ENCODE measurements around the gene CKS1B.

Gene CKS1B

DNA sequence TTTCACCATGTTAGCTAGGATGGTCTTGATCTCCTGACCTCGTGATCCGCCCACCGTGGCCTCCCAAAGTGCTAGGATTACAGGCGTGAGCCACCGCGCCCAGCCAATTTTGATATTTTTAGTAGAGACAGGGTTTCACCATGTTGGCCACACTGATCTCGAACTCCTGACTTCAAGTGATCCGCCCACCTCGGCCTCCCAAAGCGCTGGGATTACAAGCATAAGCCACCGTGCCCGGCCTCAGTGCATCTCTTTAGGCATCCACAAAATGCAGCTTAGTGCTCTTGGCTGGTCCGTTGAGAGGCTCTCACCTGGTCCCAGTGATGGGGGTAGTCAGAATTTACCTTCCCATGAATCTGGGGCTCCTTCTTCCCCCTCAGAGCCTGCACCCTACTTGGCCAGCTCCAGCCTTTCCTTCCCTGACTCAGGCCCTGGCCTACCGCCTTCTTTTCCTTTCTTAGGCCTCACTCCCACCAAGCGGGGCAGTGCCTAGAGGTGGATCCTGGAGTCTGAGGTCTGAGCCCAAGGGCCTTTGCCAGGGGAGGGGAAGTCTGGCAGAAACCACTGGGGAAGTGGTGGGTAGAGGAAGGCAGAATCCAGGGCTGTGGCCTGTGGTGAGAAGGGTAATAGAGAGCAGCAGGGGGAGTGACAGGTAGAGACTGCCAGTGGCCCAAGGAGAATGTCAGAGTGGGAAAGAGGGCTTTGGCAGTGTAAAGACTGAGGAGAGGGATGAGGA is 22.7 kb downstream of the CKS1B start:
- TF ChIP-seq, protein P1, sequence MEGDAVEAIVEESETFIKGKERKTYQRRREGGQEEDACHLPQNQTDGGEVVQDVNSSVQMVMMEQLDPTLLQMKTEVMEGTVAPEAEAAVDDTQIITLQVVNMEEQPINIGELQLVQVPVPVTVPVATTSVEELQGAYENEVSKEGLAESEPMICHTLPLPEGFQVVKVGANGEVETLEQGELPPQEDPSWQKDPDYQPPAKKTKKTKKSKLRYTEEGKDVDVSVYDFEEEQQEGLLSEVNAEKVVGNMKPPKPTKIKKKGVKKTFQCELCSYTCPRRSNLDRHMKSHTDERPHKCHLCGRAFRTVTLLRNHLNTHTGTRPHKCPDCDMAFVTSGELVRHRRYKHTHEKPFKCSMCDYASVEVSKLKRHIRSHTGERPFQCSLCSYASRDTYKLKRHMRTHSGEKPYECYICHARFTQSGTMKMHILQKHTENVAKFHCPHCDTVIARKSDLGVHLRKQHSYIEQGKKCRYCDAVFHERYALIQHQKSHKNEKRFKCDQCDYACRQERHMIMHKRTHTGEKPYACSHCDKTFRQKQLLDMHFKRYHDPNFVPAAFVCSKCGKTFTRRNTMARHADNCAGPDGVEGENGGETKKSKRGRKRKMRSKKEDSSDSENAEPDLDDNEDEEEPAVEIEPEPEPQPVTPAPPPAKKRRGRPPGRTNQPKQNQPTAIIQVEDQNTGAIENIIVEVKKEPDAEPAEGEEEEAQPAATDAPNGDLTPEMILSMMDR (IDR thresholded peaks at IDR 0.05; ENCODE audit: borderline replicate concordance, insufficient read depth, low read depth, low read length): no peak
- H3K4me3 ChIP-seq (ENCODE audit: low read depth, low read length): no peak overlapping the region

DNA sequence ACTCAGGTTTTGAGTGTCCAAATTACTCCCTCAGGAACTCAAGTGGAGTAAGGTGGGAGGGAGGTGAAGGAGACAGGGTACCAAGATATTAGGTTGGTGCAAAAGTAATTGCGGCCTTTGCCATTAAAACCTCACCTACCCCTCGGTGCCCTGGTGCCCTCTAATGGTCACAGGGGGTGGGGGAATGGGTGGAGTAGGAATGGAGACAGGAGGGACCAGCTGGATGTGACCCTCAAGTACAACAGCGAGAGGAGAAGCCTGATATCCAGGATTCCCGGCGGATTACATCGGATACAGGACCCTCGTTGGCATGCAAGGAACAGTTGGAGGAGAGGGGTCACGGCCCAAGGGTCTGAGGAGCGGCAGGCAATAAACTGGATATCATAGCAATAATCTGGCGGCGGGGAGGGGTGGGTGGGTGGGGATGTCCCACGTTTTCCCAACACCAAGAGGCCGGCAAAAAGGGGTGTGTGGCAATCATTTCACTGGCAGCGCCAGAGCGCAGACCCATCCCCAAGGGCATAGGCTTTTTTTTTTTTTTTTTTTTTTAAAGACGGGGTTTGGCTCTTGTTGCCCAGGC is 23.8 kb downstream of the CKS1B start:
- TF ChIP-seq, protein P1 (IDR thresholded peaks at IDR 0.05; ENCODE audit: borderline replicate concordance, insufficient read depth, low read depth, low read length): 0 out of 2 replicates have a peak, but pooled peaks have one; percentile 27
- no peak overlapping the region for H3K4me3 ChIP-seq (ENCODE audit: low read depth, low read length)

- peak overlapping the region; percentile 48 for H3K4me3 ChIP-seq (ENCODE audit: low read depth, low read length)
- TF ChIP-seq, protein P1 (IDR thresholded peaks at IDR 0.05; ENCODE audit: borderline replicate concordance, insufficient read depth, low read depth, low read length): peak; percentile 90
These were observed 24.5 kb downstream of the CKS1B start for GRCh38 chr1:154998818-154999570.

- TF ChIP-seq, protein P1 (IDR thresholded peaks at IDR 0.05; ENCODE audit: borderline replicate concordance, insufficient read depth, low read depth, low read length): no peak
- peak overlapping the region; percentile 81 for H3K4me3 ChIP-seq (ENCODE audit: low read depth, low read length)
These were observed 25.3 kb downstream of the CKS1B start for GRCh38 chr1:154999571-155000410.

DNA sequence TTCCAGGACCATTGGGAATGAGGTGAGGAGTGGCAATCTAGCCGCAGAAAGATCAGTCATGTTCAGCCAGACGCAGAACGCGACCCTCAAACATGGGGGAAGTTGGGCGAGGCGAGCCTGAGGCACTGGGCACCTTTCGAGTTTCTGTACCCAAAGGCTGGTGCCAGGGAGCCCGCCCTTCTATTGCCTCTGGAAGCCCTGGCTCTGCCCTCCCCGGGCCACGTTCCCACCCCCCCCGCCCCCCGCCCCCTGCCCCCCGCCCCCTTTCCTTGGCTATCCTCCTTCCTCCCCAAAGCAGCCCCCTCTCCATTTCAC is 25.9 kb downstream of the CKS1B start:
- TF ChIP-seq, protein P1 (IDR thresholded peaks at IDR 0.05; ENCODE audit: borderline replicate concordance, insufficient read depth, low read depth, low read length): no peak

GRCh38 chr1:155000726-155001424 is 26.4 kb downstream of the CKS1B start:
- TF ChIP-seq, protein P1 (IDR thresholded peaks at IDR 0.05; ENCODE audit: borderline replicate concordance, insufficient read depth, low read depth, low read length): no peak
- H3K4me3 ChIP-seq (ENCODE audit: low read depth, low read length): peak overlapping the region; percentile 81

More for the DNA sequence above, 25.9 kb downstream of the CKS1B start:
- peak overlapping the region; percentile 81 for H3K4me3 ChIP-seq (ENCODE audit: low read depth, low read length)
